Activated T-cell treated with anti-CD3 and anti-CD28 coated beads, Interleukin-2, amount 50 U/mL, for 72 hours (primary cell): ENCODE measurements around the gene KCNMA1. TPM values are rescaled to one million over a fixed set of nuclear protein-coding genes. Genes with fewer than 3 reads are reported as not detected.

ENCODE experiments used
- ATAC-seq, 2 donors: fragments of 150-1000 bp; cut with Tn5 transposase; replicated peaks in 1 of 2; 2 replicates each; pipeline ENCODE4 v1.10.0; 2021; ENCODE audit warnings: moderate library complexity in 2 of 2, mild to moderate bottlenecking in 1 of 2
- DNase-seq, 2 donors: peaks; one replicate each; pipeline ENCODE4 v3.0.0; 2021 to 2022; ENCODE audit warnings: mixed read lengths in 1 of 2
- H3K27ac Mint-ChIP-seq: one replicate; pipeline ENCODE4 v1.8.0; 2022; ENCODE audit warnings: mild to moderate bottlenecking, moderate library complexity, mixed read lengths
- H3K27me3 Mint-ChIP-seq: one replicate; pipeline ENCODE4 v1.8.0; 2022; ENCODE audit warnings: low read depth, mixed read lengths
- H3K36me3 Mint-ChIP-seq, 2 donors: one replicate each; pipeline ENCODE4 v1.8.0; 2022; ENCODE audit warnings: mixed read lengths in 2 of 2, mild to moderate bottlenecking in 1 of 2; ENCODE audit not compliant: insufficient read depth in 2 of 2
- H3K4me1 Mint-ChIP-seq: one replicate; pipeline ENCODE4 v1.8.0; 2022; ENCODE audit warnings: low read depth, mixed read lengths
- H3K4me3 Mint-ChIP-seq, 2 donors: one replicate each; pipeline ENCODE4 v1.8.0; 2022; ENCODE audit warnings: mild to moderate bottlenecking in 2 of 2, mixed read lengths in 2 of 2, moderate library complexity in 2 of 2
- H3K9me3 Mint-ChIP-seq, 2 donors: one replicate each; pipeline ENCODE4 v1.8.0; 2022; ENCODE audit warnings: mixed read lengths in 2 of 2
- total RNA-seq, 2 donors: library from RNA; stranded (reverse); gene quantifications; one replicate each; pipeline ENCODE4 v1.2.3, GENCODE V29; 2022

KCNMA1 gene
- total RNA-seq, 2 donors from 2014 or later = 0.55 to 1.0 TPM

GRCh38 chr10:77188521-77188920, 449.1 kb downstream of the KCNMA1 start:
- Mint-ChIP-seq H3K27ac (no peak overlapping the region), H3K4me1 (no peaks in the 10 kb centered on the region), H3K36me3 (no peaks in the 10 kb centered on the region), H3K9me3 (no peaks in the 10 kb centered on the region), H3K4me3 (no peak overlapping the region), H3K27me3 (peaks cover 20% of the 10 kb centered on the region)
- ATAC-seq = no peak
- no peak for DNase-seq

- ATAC-seq (no peak), DNase-seq (no peak)
- Mint-ChIP-seq H3K27ac (no peak overlapping the region), H3K4me3 (no peak overlapping the region), H3K27me3 (peaks cover 15% of the 10 kb centered on the region), H3K4me1 (no peaks in the 10 kb centered on the region), H3K9me3 (no peaks in the 10 kb centered on the region), H3K36me3 (no peaks in the 10 kb centered on the region)
These were observed 449.6 kb downstream of the KCNMA1 start for GRCh38 chr10:77188000-77188395.

GRCh38 chr10:77187376-77187999, 450.1 kb downstream of the KCNMA1 start:
- no peak overlapping the region for H3K4me3 Mint-ChIP-seq
- no peaks in the 10 kb centered on the region for H3K4me1 Mint-ChIP-seq
- H3K27ac Mint-ChIP-seq = no peak overlapping the region
- ATAC-seq (no peak), DNase-seq (no peak)
- H3K27me3 Mint-ChIP-seq = peaks cover 14% of the 10 kb centered on the region
- no peaks in the 10 kb centered on the region for H3K36me3 Mint-ChIP-seq
- no peaks in the 10 kb centered on the region for H3K9me3 Mint-ChIP-seq

- H3K36me3 Mint-ChIP-seq = no peaks in the 10 kb centered on the region
These were observed 450.7 kb downstream of the KCNMA1 start for GRCh38 chr10:77186936-77187335.

GRCh38 chr10:77185696-77186095, 451.9 kb downstream of the KCNMA1 start:
- no peak for ATAC-seq
- Mint-ChIP-seq H3K9me3 (no peaks in the 10 kb centered on the region), H3K27ac (no peak overlapping the region), H3K4me1 (no peaks in the 10 kb centered on the region), H3K36me3 (no peaks in the 10 kb centered on the region), H3K27me3 (peaks cover 5% of the 10 kb centered on the region), H3K4me3 (no peak overlapping the region)
- no peak for DNase-seq

More at GRCh38 chr10:77186936-77187335, 450.7 kb downstream of the KCNMA1 start:
- peaks cover 13% of the 10 kb centered on the region for H3K27me3 Mint-ChIP-seq
- no peaks in the 10 kb centered on the region for H3K4me1 Mint-ChIP-seq
- DNase-seq = no peak
- no peak for ATAC-seq
- H3K27ac Mint-ChIP-seq = no peak overlapping the region
- no peaks in the 10 kb centered on the region for H3K9me3 Mint-ChIP-seq
- no peak overlapping the region for H3K4me3 Mint-ChIP-seq

- no peaks in the 10 kb centered on the region for H3K4me1 Mint-ChIP-seq
- no peak overlapping the region for H3K27ac Mint-ChIP-seq
- no peak for ATAC-seq
- no peak overlapping the region for H3K4me3 Mint-ChIP-seq
- H3K9me3 Mint-ChIP-seq = no peaks in the 10 kb centered on the region
- H3K36me3 Mint-ChIP-seq = no peaks in the 10 kb centered on the region
- no peak for DNase-seq
- peaks cover 5% of the 10 kb centered on the region for H3K27me3 Mint-ChIP-seq
These were observed 454.8 kb downstream of the KCNMA1 start for GRCh38 chr10:77182803-77183202.

GRCh38 chr10:77180794-77181193, 456.8 kb downstream of the KCNMA1 start:
- H3K27ac Mint-ChIP-seq = no peak overlapping the region
- DNase-seq = no peak
- ATAC-seq = no peak
- H3K4me1 Mint-ChIP-seq = no peaks in the 10 kb centered on the region
- peaks cover 5% of the 10 kb centered on the region for H3K27me3 Mint-ChIP-seq
- H3K9me3 Mint-ChIP-seq = no peaks in the 10 kb centered on the region
- H3K4me3 Mint-ChIP-seq = no peak overlapping the region
- no peaks in the 10 kb centered on the region for H3K36me3 Mint-ChIP-seq

- DNase-seq (no peak), ATAC-seq (no peak)
- Mint-ChIP-seq H3K4me1 (no peaks in the 10 kb centered on the region), H3K4me3 (no peak overlapping the region), H3K27ac (no peak overlapping the region), H3K9me3 (no peaks in the 10 kb centered on the region), H3K27me3 (peaks cover 5% of the 10 kb centered on the region), H3K36me3 (no peaks in the 10 kb centered on the region)
These were observed 457.5 kb downstream of the KCNMA1 start for GRCh38 chr10:77180104-77180503.

- no peaks in the 10 kb centered on the region for H3K36me3 Mint-ChIP-seq
- no peaks in the 10 kb centered on the region for H3K27me3 Mint-ChIP-seq
- ATAC-seq (no peak), DNase-seq (no peak)
- no peaks in the 10 kb centered on the region for H3K9me3 Mint-ChIP-seq
- no peaks in the 10 kb centered on the region for H3K4me1 Mint-ChIP-seq
- no peak overlapping the region for H3K4me3 Mint-ChIP-seq
- H3K27ac Mint-ChIP-seq = no peak overlapping the region
These were observed 458.5 kb downstream of the KCNMA1 start for GRCh38 chr10:77179015-77179695.

- H3K4me1 Mint-ChIP-seq = no peaks in the 10 kb centered on the region
- H3K36me3 Mint-ChIP-seq = no peaks in the 10 kb centered on the region
- H3K27me3 Mint-ChIP-seq = no peaks in the 10 kb centered on the region
- DNase-seq = no peak
- ATAC-seq = no peak
- H3K9me3 Mint-ChIP-seq = no peaks in the 10 kb centered on the region
- H3K27ac Mint-ChIP-seq = no peak overlapping the region
- no peak overlapping the region for H3K4me3 Mint-ChIP-seq
These were observed 460.0 kb downstream of the KCNMA1 start for GRCh38 chr10:77177589-77177988.

GRCh38 chr10:77177161-77177560, 460.4 kb downstream of the KCNMA1 start:
- H3K27me3 Mint-ChIP-seq = no peaks in the 10 kb centered on the region
- no peak overlapping the region for H3K4me3 Mint-ChIP-seq
- H3K9me3 Mint-ChIP-seq = no peaks in the 10 kb centered on the region
- ATAC-seq (no peak), DNase-seq (no peak)
- H3K4me1 Mint-ChIP-seq = no peaks in the 10 kb centered on the region
- H3K27ac Mint-ChIP-seq = no peak overlapping the region
- no peaks in the 10 kb centered on the region for H3K36me3 Mint-ChIP-seq

- Mint-ChIP-seq H3K27ac (no peak overlapping the region), H3K4me1 (no peaks in the 10 kb centered on the region), H3K36me3 (no peaks in the 10 kb centered on the region), H3K27me3 (no peaks in the 10 kb centered on the region), H3K4me3 (no peak overlapping the region), H3K9me3 (no peaks in the 10 kb centered on the region)
- DNase-seq = no peak
- ATAC-seq = no peak
These were observed 461.4 kb downstream of the KCNMA1 start for GRCh38 chr10:77176232-77176631.

GRCh38 chr10:77175631-77176222, 461.9 kb downstream of the KCNMA1 start:
- Mint-ChIP-seq H3K36me3 (no peaks in the 10 kb centered on the region), H3K4me1 (no peaks in the 10 kb centered on the region), H3K4me3 (no peak overlapping the region), H3K9me3 (no peaks in the 10 kb centered on the region), H3K27ac (no peak overlapping the region), H3K27me3 (no peaks in the 10 kb centered on the region)
- ATAC-seq (no peak), DNase-seq (no peak)
